HL-60/S4 treated with phorbol 12-myristate 13-acetate at 8.2 ng/mL for 4 days and 3 days (cell line): ENCODE data around the gene B3GNT3.

ENCODE experiments used
- in situ Hi-C: fragments of 300-500 bp; cut with MboI; formaldehyde crosslinking; loops from 2 replicates; pipeline ENCODE4 v1.15.0; 2022; ENCODE audit warnings: low sequenced_read_pairs

B3GNT3 gene

GRCh38 chr19:17859533-17860330 is 64.8 kb downstream of the B3GNT3 start, which contains the start of gene RPL18A:
RPL18A (plus strand) TSS chr19:17859910; CDS start chr19:17859957, 47 bp downstream.
- in situ Hi-C loops, result no loop called here

DNA sequence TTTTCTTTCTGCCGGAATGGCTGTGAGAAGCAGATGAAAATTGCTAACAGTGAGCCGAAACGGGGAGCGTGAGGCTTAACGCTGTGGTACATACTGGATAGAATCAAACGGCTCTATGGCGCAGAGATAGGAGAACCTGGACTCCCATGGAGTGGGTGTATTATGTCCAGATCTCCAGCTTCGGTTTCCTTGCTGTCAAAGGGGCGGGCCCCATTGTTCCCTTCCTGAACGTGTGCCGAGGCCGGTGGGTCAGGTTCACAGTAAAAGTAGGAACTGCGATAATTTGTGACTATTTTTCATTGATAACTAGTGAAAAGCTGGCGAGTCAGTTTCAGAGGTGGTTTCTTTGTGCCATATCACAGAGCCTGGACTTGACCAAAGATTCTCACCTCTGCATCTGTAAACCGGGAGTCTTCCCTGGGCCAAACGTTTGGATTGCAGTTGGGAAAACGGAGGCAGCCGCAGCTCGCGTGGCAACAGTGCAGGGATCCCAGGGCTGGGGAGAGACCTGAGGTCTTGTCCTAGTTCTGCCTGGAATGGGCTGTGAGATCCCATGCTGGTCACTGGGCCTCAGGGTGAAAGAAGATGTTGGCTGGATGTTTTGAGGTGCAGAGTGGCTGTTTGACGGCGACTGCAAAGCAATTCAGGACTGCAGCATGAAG is 65.5 kb downstream of the B3GNT3 start:
- in situ Hi-C loops, result no loop called here

GRCh38 chr19:17860993-17861360 is 66.0 kb downstream of the B3GNT3 start:
- in situ Hi-C loops, result no loop called here

DNA sequence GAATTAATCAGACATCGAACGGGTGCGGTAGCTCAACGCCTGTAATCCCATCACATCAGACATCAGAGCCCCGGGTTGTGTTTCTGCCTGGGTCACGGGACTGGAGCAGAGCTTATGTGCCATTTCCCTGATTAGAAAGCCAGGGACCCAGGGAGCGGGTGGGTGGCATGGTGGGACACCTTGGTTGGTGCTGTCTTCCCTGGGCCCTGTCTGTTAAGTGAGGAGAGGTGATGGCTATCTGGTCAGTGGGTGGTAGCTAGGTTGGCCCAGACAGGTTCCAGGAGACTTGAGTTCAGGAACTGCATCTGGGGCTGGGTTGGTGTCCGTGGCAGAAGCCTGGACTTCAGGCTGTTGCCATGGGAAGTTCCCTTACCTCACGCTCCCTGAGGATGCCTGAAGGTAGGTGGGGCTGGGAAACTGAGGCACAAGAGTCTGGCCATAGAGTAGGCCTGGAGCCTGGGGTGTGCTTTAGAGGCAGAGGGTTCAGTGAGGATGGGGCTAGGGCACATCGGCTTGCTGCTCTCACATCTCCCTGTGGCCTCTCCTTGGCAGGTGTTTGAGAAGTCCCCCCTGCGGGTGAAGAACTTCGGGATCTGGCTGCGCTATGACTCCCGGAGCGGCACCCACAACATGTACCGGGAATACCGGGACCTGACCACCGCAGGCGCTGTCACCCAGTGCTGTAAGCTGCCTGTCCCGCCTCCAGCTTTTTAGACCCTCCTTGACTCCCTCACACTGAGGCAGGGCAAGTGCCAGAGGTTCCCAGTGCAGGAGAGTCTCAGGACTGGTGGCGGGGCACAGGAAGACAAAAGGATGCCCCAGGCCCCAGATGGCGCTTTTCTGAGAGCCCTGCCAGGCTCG is 66.8 kb downstream of the B3GNT3 start:
- in situ Hi-C loops, result no loop called here

DNA sequence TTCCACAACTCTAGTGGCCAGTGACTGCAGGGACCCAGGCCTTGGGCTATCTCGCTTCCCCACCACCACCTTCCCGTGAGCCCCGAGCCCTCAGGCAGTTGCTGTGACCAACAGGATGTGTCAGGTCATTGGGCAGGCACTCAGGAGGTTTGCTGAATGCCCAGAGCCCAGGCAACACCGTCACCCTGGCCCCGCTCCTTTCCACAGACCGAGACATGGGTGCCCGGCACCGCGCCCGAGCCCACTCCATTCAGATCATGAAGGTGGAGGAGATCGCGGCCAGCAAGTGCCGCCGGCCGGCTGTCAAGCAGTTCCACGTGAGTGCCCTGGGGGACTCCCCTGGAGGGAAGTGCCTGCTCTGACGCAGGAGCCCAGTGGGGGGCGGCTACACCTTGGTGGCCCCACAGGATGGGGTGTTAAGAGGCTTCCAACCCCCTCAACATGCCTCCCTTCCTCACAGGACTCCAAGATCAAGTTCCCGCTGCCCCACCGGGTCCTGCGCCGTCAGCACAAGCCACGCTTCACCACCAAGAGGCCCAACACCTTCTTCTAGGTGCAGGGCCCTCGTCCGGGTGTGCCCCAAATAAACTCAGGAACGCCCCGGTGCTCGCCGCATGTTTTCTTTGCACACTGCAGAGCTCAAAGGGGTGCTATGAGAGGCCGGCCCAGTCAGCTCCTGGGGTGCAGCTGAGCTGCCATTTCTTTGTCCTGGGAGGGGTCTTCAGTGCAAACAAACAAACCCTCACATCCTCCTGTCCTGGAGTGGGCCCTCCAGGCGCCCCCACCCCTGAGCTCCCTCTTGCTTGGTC is 68.0 kb downstream of the B3GNT3 start:
- in situ Hi-C loops, result no loop called here
